DND-41 (cell line): ENCODE results near the gene NFIB.

Experiments
- EZH2 ChIP-seq: IDR thresholded peaks from 3 replicates; pipeline ENCODE4 v1.6.1; 2012; ENCODE audit warnings: borderline replicate concordance, low read depth, mild to moderate bottlenecking, moderate library complexity, low read length, inconsistent platforms; ENCODE audit not compliant: severe bottlenecking
- TF ChIP-seq, protein P1 (sequence below): IDR thresholded peaks from 2 replicates; pipeline ENCODE4 v1.5.1; 2012; ENCODE audit warnings: borderline replicate concordance, low read length, moderate library complexity, mild to moderate bottlenecking; ENCODE audit not compliant: poor library complexity, severe bottlenecking; ENCODE audit errors: extremely low read depth

DNA sequence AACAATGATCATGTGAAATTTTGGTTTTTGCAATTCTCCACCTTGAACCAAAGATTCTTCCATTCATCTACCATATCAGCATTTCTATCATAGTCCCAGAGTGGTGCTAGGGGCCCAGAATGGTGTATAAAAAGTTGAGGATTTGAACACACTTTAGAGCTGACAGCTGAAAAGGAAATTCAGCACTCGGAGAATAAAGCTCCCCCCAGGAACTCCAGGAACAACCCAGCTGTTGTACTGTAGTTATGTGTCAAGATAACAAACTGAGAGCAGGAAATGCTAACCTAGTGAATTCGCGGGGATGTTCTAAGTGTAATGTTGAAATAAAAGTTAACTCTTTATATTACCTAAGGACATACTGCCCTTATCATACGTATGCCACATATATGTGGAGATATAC, 216.7 kb downstream of the NFIB start:
- TF ChIP-seq, protein P1, sequence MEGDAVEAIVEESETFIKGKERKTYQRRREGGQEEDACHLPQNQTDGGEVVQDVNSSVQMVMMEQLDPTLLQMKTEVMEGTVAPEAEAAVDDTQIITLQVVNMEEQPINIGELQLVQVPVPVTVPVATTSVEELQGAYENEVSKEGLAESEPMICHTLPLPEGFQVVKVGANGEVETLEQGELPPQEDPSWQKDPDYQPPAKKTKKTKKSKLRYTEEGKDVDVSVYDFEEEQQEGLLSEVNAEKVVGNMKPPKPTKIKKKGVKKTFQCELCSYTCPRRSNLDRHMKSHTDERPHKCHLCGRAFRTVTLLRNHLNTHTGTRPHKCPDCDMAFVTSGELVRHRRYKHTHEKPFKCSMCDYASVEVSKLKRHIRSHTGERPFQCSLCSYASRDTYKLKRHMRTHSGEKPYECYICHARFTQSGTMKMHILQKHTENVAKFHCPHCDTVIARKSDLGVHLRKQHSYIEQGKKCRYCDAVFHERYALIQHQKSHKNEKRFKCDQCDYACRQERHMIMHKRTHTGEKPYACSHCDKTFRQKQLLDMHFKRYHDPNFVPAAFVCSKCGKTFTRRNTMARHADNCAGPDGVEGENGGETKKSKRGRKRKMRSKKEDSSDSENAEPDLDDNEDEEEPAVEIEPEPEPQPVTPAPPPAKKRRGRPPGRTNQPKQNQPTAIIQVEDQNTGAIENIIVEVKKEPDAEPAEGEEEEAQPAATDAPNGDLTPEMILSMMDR: no peak
- TF ChIP-seq EZH2: no peak
